Activated CD4-positive, alpha-beta memory T cell treated with anti-CD3 and anti-CD28 coated beads, Interleukin-2, amount 10 ng/mL, durations not matched to agents 7 days and 5 days (primary cell): Measurements from ENCODE around the gene ARHGAP30. TPM values are rescaled to one million over a fixed set of nuclear protein-coding genes. Genes with fewer than 3 reads are reported as not detected.

Source experiments
- CTCF ChIA-PET: fragments of 350-600 bp; sonication (Branson Sonifier 250); formaldehyde crosslinking; loops from one replicate; lab custom pipeline; 2021; ENCODE audit warnings: antibody characterized with exemption, inconsistent platforms; lab: Charles Lee
- POLR2A ChIA-PET: fragments of 350-600 bp; sonication (Branson Sonifier 250); formaldehyde crosslinking; loops from one replicate; lab custom pipeline; 2021; ENCODE audit warnings: antibody characterized with exemption; lab: Charles Lee
- DNase-seq: peaks from one replicate; pipeline ENCODE4 v3.0.0-alpha.2; 2020
- H3K27ac Mint-ChIP-seq: one replicate; pipeline ENCODE4 v1.8.0; 2021; ENCODE audit warnings: mild to moderate bottlenecking, mixed read lengths
- H3K27me3 Mint-ChIP-seq: one replicate; pipeline ENCODE4 v1.8.0; 2021; ENCODE audit warnings: mixed read lengths
- H3K36me3 Mint-ChIP-seq: one replicate; pipeline ENCODE4 v1.8.0; 2021; ENCODE audit warnings: low read depth, mixed read lengths
- H3K4me1 Mint-ChIP-seq: one replicate; pipeline ENCODE4 v1.8.0; 2021; ENCODE audit warnings: mixed read lengths
- H3K4me3 Mint-ChIP-seq: one replicate; pipeline ENCODE4 v1.8.0; 2021; ENCODE audit warnings: mild to moderate bottlenecking, mixed read lengths
- H3K9me3 Mint-ChIP-seq: one replicate; pipeline ENCODE4 v1.8.0; 2021; ENCODE audit warnings: mixed read lengths
- total RNA-seq, 2 experiments: library from RNA; stranded (reverse); gene quantifications; one replicate each; pipeline ENCODE4 v1.2.3, GENCODE V29; 2021

Gene ARHGAP30
- total RNA-seq, 2 experiments from 2014 or later, result 331 to 339 TPM

DNA sequence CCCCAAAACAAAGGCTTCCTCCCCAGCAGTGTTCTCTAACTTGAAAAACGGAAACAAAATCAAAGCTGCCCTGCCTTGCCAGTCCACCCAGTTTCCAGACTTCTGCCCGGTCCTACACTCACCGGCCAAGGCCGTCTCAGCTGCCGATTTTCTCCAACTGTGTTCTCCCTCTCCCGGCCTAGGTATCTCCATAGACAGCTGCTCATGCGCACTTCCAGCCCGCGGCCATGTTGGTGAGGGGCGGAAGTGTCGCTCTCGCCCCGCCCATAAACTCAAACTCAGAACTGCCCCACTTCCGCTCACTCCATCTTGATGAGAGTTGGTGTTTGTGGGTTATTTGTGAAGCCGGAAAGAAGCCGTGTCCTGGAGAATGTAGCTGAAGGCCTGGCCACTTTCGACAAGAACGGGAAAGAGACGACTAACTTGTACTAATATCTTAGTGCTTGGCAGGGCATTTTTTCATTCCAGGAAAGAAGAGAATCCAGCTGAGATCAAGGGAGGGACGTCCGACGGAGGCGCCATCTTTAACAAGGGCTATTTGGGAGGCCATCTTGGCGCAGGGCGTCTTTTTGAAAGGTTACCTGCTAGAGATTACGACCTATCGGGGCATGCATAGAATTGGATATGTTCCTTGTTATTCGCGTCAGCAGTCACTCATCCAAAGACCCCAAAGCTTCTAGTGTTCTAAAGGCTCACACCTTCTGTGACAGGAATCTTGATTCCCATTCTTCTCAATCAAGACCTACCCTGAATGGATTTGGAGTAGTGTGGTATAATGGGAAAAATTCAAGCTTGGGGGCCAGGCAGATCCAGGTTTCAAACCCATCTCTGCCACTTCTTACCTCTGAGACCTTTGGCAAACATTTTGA is 23.7 kb downstream of the ARHGAP30 start, which contains the start of gene USF1:
TSS of gene USF1 (minus strand) at position 242 of the 869 bp plus-strand sequence. CDS start 2,702 bp downstream, outside the sequence.
- Mint-ChIP-seq H3K9me3 (no peaks in the 10 kb centered on the region), H3K36me3 (peaks cover 78% of the 10 kb centered on the region), H3K27me3 (no peaks in the 10 kb centered on the region), H3K4me1 (peaks cover 58% of the 10 kb centered on the region), H3K27ac (peak within 1 kb of the TSS; percentile 97), H3K4me3 (peak within 1 kb of the TSS; percentile 88)
- POLR2A ChIA-PET, result interaction anchor here (0.7 to 10.1 kb wide), 44 partner anchors 8 to 423 kb away, joined by 3 to 293 read pairs (median 4); partner anchors contain the start of genes ARHGAP30, DEDD, F11R and KLHDC9
- CTCF ChIA-PET, result interaction anchor here (0.6 to 4.1 kb wide), 19 partner anchors 9 to 278 kb away, joined by 3 to 34 read pairs (median 4); partner anchors contain the start of genes ARHGAP30, KLHDC9, PPOX and TOMM40L
- DNase-seq, result peak; percentile 96

DNA sequence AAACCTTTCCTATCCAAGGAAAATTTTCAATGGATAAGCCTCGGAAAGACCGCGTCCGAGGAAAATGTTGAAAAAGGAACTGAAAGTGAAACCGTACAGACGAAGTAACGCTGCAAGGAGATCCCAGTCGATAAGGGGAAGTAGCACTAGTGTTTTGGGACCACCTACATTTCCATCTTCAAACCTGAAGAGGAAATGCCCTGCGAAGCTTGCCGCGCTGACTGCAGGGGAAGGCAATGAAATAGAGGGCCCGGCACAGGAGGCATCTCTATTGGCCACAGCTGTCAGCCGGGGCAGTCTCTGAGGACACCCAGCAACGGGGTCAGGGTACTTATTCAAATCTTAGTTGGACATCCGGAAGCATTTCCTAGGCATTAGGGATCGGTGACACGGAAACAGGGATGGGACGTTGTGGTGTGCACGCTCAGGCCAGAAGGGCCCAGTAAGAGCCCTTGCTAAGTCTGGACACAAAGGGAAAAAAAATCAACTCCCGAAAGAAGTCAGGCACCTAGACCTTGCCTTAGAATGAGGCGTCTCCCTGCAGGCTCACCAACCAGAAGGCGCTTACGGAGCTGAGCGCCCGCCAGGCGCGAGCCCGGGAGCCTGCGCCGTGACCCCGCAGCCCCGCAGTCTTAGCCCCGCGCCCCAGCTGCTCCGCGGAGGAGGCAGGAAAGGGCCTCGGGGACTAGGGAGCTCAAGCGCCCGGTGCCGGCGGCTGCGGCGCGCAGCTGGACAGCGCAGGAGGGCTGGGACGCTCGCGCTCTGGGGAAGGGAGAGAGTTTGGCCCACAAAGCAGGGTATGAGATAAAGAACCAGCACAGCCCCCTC is 24.6 kb downstream of the ARHGAP30 start:
- Mint-ChIP-seq H3K36me3 (peaks cover 80% of the 10 kb centered on the region), H3K4me1 (peaks cover 61% of the 10 kb centered on the region), H3K27ac (peak overlapping the region; percentile 97), H3K4me3 (peak overlapping the region; percentile 88), H3K27me3 (no peaks in the 10 kb centered on the region), H3K9me3 (no peaks in the 10 kb centered on the region)
- CTCF ChIA-PET, result interaction anchor here (0.6 to 4.1 kb wide), 21 partner anchors 10 to 277 kb away, joined by 3 to 34 read pairs (median 4); partner anchors contain the start of genes ARHGAP30, B4GALT3, KLHDC9 and PPOX
- POLR2A ChIA-PET, result interaction anchor here (0.7 to 10.1 kb wide), 44 partner anchors 7 to 423 kb away, joined by 3 to 293 read pairs (median 4); partner anchors contain the start of genes ARHGAP30, DEDD, F11R and KLHDC9
- peak; percentile 73 for DNase-seq

DNA sequence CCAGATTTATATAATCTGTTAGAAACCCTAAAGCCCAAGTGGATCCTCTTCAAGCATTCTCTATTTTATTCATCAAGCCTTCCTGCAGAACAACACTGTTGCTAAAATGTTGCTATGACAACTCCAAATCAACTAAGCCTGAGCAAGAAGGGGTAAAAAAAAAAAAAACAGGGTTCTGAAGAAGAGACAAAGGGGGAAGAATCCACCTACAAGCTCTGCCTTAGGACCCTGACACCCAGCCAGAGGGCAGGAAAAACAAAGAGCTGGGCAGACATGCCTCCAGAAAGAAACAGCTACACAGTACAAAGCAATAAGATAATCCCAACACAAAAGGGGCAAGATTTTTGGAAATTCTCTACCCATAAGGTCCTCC is 25.2 kb downstream of the ARHGAP30 start:
- H3K9me3 Mint-ChIP-seq, result no peaks in the 10 kb centered on the region
- POLR2A ChIA-PET, result interaction anchor here (0.7 to 10.1 kb wide), 19 partner anchors 11 to 422 kb away, joined by 3 to 293 read pairs (median 5); partner anchors contain the start of genes ARHGAP30, F11R, KLHDC9 and NECTIN4
- CTCF ChIA-PET, result interaction anchor here (0.7 to 4.1 kb wide), 11 partner anchors 11 to 133 kb away, joined by 3 to 34 read pairs (median 5); partner anchors contain the start of genes ARHGAP30, B4GALT3, KLHDC9 and PPOX
- peaks cover 66% of the 10 kb centered on the region for H3K4me1 Mint-ChIP-seq
- no peak for DNase-seq
- H3K27me3 Mint-ChIP-seq, result no peaks in the 10 kb centered on the region
- peaks cover 80% of the 10 kb centered on the region for H3K36me3 Mint-ChIP-seq
- peak overlapping the region; percentile 88 for H3K4me3 Mint-ChIP-seq
- H3K27ac Mint-ChIP-seq, result peak overlapping the region; percentile 97

DNA sequence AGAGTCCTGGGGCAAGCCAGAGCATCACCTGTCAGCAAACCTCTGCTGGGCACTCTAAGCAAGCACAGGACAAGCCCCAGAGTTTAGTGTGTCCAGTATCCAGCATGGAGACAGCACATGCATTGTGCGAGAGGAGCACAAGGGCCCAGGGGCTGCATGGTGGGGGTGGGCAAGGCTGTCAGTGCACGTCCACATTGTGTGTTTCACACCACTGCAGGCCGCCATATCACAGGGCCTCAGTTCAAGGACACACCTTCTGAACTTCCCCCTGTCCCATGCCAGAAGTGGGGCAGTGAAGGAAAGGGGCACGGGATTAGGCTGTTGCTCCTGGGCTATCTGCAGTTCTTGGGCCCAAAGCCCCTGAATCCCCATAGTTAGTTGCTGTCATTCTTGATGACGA is 30.1 kb downstream of the ARHGAP30 start:
- peaks cover 56% of the 10 kb centered on the region for H3K4me1 Mint-ChIP-seq
- no peaks in the 10 kb centered on the region for H3K9me3 Mint-ChIP-seq
- H3K4me3 Mint-ChIP-seq, result peak overlapping the region; percentile 88
- DNase-seq, result no peak
- H3K27ac Mint-ChIP-seq, result peak overlapping the region; percentile 81
- ChIA-PET CTCF (interaction anchor here (0.7 to 5.1 kb wide), 12 partner anchors 15 to 93 kb away, joined by 3 to 46 read pairs (median 4); partner anchors contain the start of genes DEDD, ITLN2 and KLHDC9), POLR2A (interaction anchor here (1.1 to 3.7 kb wide), 6 partner anchors 7 to 77 kb away, joined by 4 to 30 read pairs (median 14); partner anchors contain the start of genes ARHGAP30, F11R, KLHDC9 and USF1)
- peaks cover 47% of the 10 kb centered on the region for H3K36me3 Mint-ChIP-seq
- H3K27me3 Mint-ChIP-seq, result no peaks in the 10 kb centered on the region

DNA sequence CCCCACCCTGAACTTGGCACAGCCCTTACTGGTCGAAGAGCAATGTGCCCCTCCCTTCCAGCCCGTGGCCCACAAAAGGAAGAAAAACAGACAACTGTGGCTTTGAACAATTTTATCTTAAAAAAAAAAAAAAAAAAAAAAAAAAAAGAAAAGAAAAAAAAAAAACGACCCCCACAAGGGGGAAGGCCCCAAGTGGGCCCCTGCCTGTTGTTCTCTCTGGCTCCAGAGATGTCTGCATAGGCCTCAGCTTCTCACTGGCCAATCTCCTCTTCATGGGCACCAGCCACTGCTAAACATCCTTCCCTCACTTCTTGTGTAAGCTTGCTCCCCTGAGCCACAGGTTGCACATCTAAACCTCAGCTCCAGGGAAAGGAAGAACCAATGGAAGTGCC is 30.5 kb downstream of the ARHGAP30 start:
- Mint-ChIP-seq H3K27ac (peak overlapping the region; percentile 88), H3K9me3 (no peaks in the 10 kb centered on the region), H3K27me3 (no peaks in the 10 kb centered on the region), H3K4me3 (peak overlapping the region; percentile 88), H3K4me1 (peaks cover 52% of the 10 kb centered on the region), H3K36me3 (peaks cover 44% of the 10 kb centered on the region)
- POLR2A ChIA-PET, result interaction anchor here (1.1 to 3.7 kb wide), 8 partner anchors 8 to 94 kb away, joined by 4 to 30 read pairs (median 12); partner anchors contain the start of genes ARHGAP30, DEDD, F11R and KLHDC9
- CTCF ChIA-PET, result interaction anchor here (0.7 to 5.1 kb wide), 11 partner anchors 16 to 87 kb away, joined by 3 to 46 read pairs (median 4); partner anchors contain the start of genes F11R, ITLN2 and KLHDC9
- no peak for DNase-seq

DNA sequence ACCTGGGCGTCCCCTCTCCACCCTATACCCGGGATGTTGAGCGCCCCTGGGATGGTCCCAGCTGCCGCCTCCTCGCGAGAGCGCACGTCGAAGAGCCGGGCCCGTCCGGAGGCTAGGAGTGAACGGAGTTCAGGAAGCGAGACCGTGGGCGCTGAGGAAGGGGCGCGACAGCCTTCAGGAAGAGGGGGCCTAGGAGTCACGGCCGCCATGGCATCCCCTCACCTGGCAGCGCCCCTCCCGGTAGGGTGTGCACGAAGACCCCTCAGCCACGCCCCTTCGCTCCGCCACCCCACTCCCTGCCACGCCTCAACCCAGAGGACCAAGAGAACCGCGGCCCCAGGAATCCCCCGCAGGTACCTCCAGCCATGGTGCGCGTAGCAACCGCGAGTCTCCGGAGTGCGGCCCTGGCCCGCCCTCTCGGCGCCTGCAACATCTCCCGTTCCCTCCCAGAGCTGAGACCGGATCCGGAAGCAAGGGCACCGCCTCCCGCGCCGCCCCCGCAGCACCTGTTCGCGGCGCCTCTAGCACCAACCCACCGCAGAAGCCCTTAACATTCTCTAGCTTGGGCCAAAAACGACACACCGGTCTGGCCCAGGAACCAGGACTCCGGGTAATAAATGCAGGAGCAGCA is 31.1 kb downstream of the ARHGAP30 start, which contains the start of gene TSTD1:
TSS of gene TSTD1 (minus strand) at position 442 of the 631 bp plus-strand sequence. CDS start at position 367, 75 bp downstream.
- CTCF ChIA-PET, result interaction anchor here (0.7 to 5.1 kb wide), 10 partner anchors 16 to 87 kb away, joined by 3 to 46 read pairs (median 5); partner anchors contain the start of genes F11R, ITLN2 and KLHDC9
- POLR2A ChIA-PET, result interaction anchor here (0.9 to 3.7 kb wide), 9 partner anchors 8 to 94 kb away, joined by 3 to 30 read pairs (median 11); partner anchors contain the start of genes ARHGAP30, DEDD, F11R and KLHDC9
- Mint-ChIP-seq H3K9me3 (no peaks in the 10 kb centered on the region), H3K27ac (peak within 1 kb of the TSS; percentile 88), H3K4me1 (peaks cover 50% of the 10 kb centered on the region), H3K36me3 (peaks cover 44% of the 10 kb centered on the region), H3K27me3 (no peaks in the 10 kb centered on the region), H3K4me3 (peak within 1 kb of the TSS; percentile 88)
- DNase-seq, result peak; percentile 89

DNA sequence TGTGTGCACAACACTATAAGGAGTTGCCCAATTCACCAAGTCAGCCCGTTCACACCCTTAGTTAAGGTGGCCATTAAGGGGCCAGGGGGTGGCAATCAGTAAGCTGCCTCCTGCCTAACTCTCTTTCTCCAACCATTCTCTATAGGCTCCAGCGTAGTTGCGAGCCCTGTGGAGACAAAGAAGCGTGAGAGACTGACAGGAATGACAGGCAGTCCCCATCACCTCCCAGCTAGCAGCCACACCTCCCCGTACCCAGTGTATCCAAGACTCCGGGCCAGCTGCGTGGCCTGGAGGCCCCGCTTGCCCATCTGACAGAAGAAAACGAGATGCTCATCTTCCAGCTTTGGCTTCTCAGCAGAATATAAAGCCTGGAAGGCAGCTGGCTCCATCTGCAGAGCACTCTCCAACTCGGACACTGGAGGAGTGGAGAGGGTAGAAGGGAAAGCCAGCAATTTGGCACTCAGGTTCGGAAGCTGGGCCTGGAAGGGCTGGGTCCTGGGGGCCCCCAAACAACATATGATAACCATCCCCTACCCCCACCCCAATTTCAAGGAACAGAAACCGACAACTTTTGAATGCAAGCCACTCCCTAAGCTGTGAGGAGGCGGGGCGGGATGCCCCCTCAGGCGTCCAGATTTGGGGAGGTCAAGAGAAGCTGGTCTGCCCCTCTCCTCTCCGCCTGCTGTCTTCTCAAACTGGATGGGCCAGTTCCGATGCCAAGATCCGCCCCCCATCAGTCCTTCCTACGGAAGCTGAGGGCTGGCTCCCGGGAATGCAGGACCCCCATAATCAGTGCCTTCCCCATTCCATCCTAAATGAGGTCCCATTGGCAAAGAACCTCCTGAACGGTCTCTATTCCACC is 31.8 kb downstream of the ARHGAP30 start:
- no peaks in the 10 kb centered on the region for H3K9me3 Mint-ChIP-seq
- CTCF ChIA-PET, result interaction anchor here (1.1 to 5.1 kb wide), 7 partner anchors 16 to 86 kb away, joined by 3 to 46 read pairs (median 6); partner anchors contain the start of genes F11R and KLHDC9
- no peak for DNase-seq
- H3K4me1 Mint-ChIP-seq, result peaks cover 48% of the 10 kb centered on the region
- POLR2A ChIA-PET, result interaction anchor here (0.9 to 3.7 kb wide), 8 partner anchors 9 to 95 kb away, joined by 3 to 30 read pairs (median 12); partner anchors contain the start of genes ARHGAP30, DEDD, F11R and KLHDC9
- H3K27me3 Mint-ChIP-seq, result no peaks in the 10 kb centered on the region
- peaks cover 42% of the 10 kb centered on the region for H3K36me3 Mint-ChIP-seq
- peak overlapping the region; percentile 21 for H3K27ac Mint-ChIP-seq
- H3K4me3 Mint-ChIP-seq, result peak overlapping the region; percentile 88

DNA sequence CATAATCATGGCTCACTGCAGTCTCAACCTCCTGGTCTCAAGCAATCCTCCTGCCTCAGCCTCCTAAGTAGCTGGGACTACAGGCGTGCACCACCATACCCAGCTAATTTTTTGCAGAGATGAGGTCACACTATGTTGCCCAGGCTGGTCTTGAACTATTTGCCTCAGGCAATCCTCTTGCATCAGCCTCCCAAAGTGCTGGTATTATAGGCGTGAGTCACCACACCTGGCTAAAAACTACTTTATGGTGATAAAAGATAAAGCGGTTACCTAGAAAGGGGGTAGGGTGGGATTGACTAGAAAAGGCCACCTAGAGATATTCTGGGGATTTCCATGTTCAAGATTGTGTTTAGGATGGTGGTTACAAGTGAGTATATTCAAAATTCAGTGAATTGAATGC is 35.9 kb downstream of the ARHGAP30 start:
- H3K27me3 Mint-ChIP-seq, result no peaks in the 10 kb centered on the region
- no peak overlapping the region for H3K4me3 Mint-ChIP-seq
- peaks cover 10% of the 10 kb centered on the region for H3K36me3 Mint-ChIP-seq
- H3K9me3 Mint-ChIP-seq, result no peaks in the 10 kb centered on the region
- CTCF ChIA-PET, result interaction anchor here (0.8 to 1.5 kb wide), 3 partner anchors 36 to 197 kb away, joined by 3 to 5 read pairs (median 3); no protein-coding TSS in a partner anchor
- no peak overlapping the region for H3K27ac Mint-ChIP-seq
- POLR2A ChIA-PET, result interaction anchor here (1.4 to 5.2 kb wide), 2 partner anchors 12 to 13 kb away, joined by 8 to 25 read pairs; partner anchors contain the start of genes F11R and USF1
- DNase-seq, result no peak
- peaks cover 24% of the 10 kb centered on the region for H3K4me1 Mint-ChIP-seq

DNA sequence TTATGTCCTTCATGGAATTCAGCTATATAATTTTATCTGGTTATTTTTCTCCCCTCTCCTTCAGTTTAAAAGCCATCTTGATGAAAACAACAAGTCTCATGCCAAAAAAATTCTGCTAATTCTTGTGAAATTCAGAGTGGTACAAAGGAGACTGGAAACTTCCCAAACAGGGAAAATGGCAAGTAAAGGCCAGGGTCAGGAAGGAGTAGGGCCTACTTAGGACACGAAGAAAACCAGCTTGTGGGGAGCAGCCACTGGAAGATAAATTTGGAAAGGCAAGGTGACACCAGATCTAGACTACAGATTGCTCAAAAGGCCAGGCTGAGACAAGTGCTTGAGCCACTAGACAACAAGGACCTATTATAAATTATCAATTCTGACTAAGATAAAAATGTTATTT is 37.3 kb downstream of the ARHGAP30 start:
- Mint-ChIP-seq H3K27ac (no peak overlapping the region), H3K4me1 (peaks cover 13% of the 10 kb centered on the region), H3K9me3 (no peaks in the 10 kb centered on the region), H3K4me3 (no peak overlapping the region), H3K27me3 (no peaks in the 10 kb centered on the region), H3K36me3 (peaks cover 9% of the 10 kb centered on the region)
- DNase-seq, result no peak
- ChIA-PET POLR2A (interaction anchor here (1.4 to 5.2 kb wide), 4 partner anchors 11 to 36 kb away, joined by 4 to 25 read pairs (median 6); partner anchors contain the start of genes F11R and USF1), CTCF (interaction anchor here (0.9 to 1.9 kb wide), 2 partner anchors 9 to 12 kb away, joined by 3 to 4 read pairs; partner anchors contain the start of gene F11R)

DNA sequence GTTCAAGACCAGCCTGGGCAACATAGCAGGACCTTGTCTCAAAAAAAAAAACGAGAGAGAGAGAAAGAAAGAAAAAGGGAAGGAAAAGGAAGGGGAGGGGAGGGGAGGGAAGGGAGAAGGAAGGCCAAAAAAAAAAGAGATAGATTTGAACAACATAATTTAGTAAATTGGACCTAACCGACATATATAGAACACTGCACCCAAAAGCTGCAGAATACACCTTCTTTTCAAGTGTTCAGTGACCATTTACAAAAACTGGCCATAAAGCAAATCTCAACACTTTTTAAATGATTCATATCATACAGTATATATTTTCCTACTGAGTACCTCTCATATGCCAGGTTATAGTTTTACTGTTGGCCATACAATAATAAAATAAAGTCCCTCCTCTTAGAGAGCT is 37.8 kb downstream of the ARHGAP30 start:
- H3K36me3 Mint-ChIP-seq, result peaks cover 12% of the 10 kb centered on the region
- no peaks in the 10 kb centered on the region for H3K27me3 Mint-ChIP-seq
- H3K4me1 Mint-ChIP-seq, result peaks cover 14% of the 10 kb centered on the region
- no peak overlapping the region for H3K4me3 Mint-ChIP-seq
- ChIA-PET POLR2A (interaction anchor here (1.4 to 5.2 kb wide), 3 partner anchors 11 to 37 kb away, joined by 4 to 25 read pairs (median 5); partner anchors contain the start of genes F11R and USF1), CTCF (interaction anchor here (0.9 to 1.9 kb wide), 3 partner anchors 10 to 34 kb away, joined by 3 to 4 read pairs (median 3); partner anchors contain the start of gene F11R)
- DNase-seq, result no peak
- no peak overlapping the region for H3K27ac Mint-ChIP-seq
- peaks cover 4% of the 10 kb centered on the region for H3K9me3 Mint-ChIP-seq
